ENCODE measurements around the gene TSPYL1.

TSPYL1 gene

GRCh38 chr6:116251568-116252384, 28.0 kb downstream of the TSPYL1 start:
- H3K4me3 ChIP-seq (ENCODE audit: low read length): peak overlapping the region; percentile 92
- no peak overlapping the region for H3K27ac ChIP-seq (ENCODE audit: low read depth, low read length)
- peaks cover 28% of the 10 kb centered on the region for H3K4me1 ChIP-seq (ENCODE audit: control insufficient read depth, insufficient read depth, low read length)

GRCh38 chr6:116248577-116248976, 31.2 kb downstream of the TSPYL1 start:
- Histone ChIP-seq H3K36me3 (ENCODE audit: control insufficient read depth, insufficient read depth, low read length) (no peaks in the 10 kb centered on the region), H3K9ac (ENCODE audit: low read length) (no peak overlapping the region), H3K4me3 (ENCODE audit: low read length) (no peak overlapping the region), H3K27ac (ENCODE audit: low read depth, low read length) (no peak overlapping the region), H3K4me1 (ENCODE audit: control insufficient read depth, insufficient read depth, low read length) (peaks cover 19% of the 10 kb centered on the region), H3K27me3 (ENCODE audit: control insufficient read depth, insufficient read depth, low read length) (no peaks in the 10 kb centered on the region)

More at GRCh38 chr6:116251568-116252384, 28.0 kb downstream of the TSPYL1 start:
- Histone ChIP-seq H3K27me3 (ENCODE audit: control insufficient read depth, insufficient read depth, low read length) (no peaks in the 10 kb centered on the region), H3K36me3 (ENCODE audit: control insufficient read depth, insufficient read depth, low read length) (no peaks in the 10 kb centered on the region), H3K9ac (ENCODE audit: low read length) (no peak overlapping the region)

- Histone ChIP-seq H3K36me3 (ENCODE audit: control insufficient read depth, insufficient read depth, low read length) (no peaks in the 10 kb centered on the region), H3K4me1 (ENCODE audit: control insufficient read depth, insufficient read depth, low read length) (peaks cover 13% of the 10 kb centered on the region), H3K9ac (ENCODE audit: low read length) (no peak overlapping the region)
Measured at GRCh38 chr6:116247285-116247684, 32.4 kb downstream of the TSPYL1 start.

GRCh38 chr6:116246089-116246488, 33.6 kb downstream of the TSPYL1 start:
- H3K4me1 ChIP-seq (ENCODE audit: control insufficient read depth, insufficient read depth, low read length): peaks cover 6% of the 10 kb centered on the region
- H3K27ac ChIP-seq (ENCODE audit: low read depth, low read length): no peak overlapping the region
- H3K27me3 ChIP-seq (ENCODE audit: control insufficient read depth, insufficient read depth, low read length): no peaks in the 10 kb centered on the region
- H3K9ac ChIP-seq (ENCODE audit: low read length): no peak overlapping the region
- no peak overlapping the region for H3K4me3 ChIP-seq (ENCODE audit: low read length)
- H3K36me3 ChIP-seq (ENCODE audit: control insufficient read depth, insufficient read depth, low read length): no peaks in the 10 kb centered on the region

More at GRCh38 chr6:116247285-116247684, 32.4 kb downstream of the TSPYL1 start:
- Histone ChIP-seq H3K27me3 (ENCODE audit: control insufficient read depth, insufficient read depth, low read length) (no peaks in the 10 kb centered on the region), H3K4me3 (ENCODE audit: low read length) (no peak overlapping the region), H3K27ac (ENCODE audit: low read depth, low read length) (no peak overlapping the region)

- H3K36me3 ChIP-seq (ENCODE audit: control insufficient read depth, insufficient read depth, low read length): no peaks in the 10 kb centered on the region
Measured at GRCh38 chr6:116244284-116244683, 35.4 kb downstream of the TSPYL1 start.

GRCh38 chr6:116239856-116240255, 39.9 kb downstream of the TSPYL1 start:
- no peak overlapping the region for H3K9ac ChIP-seq (ENCODE audit: low read length)
- no peak overlapping the region for H3K27ac ChIP-seq (ENCODE audit: low read depth, low read length)
- H3K36me3 ChIP-seq (ENCODE audit: control insufficient read depth, insufficient read depth, low read length): no peaks in the 10 kb centered on the region
- H3K4me3 ChIP-seq (ENCODE audit: low read length): no peak overlapping the region
- H3K4me1 ChIP-seq (ENCODE audit: control insufficient read depth, insufficient read depth, low read length): no peaks in the 10 kb centered on the region
- no peaks in the 10 kb centered on the region for H3K27me3 ChIP-seq (ENCODE audit: control insufficient read depth, insufficient read depth, low read length)

More at GRCh38 chr6:116244284-116244683, 35.4 kb downstream of the TSPYL1 start:
- no peak overlapping the region for H3K4me3 ChIP-seq (ENCODE audit: low read length)
- H3K27ac ChIP-seq (ENCODE audit: low read depth, low read length): no peak overlapping the region
- no peak overlapping the region for H3K9ac ChIP-seq (ENCODE audit: low read length)
- no peaks in the 10 kb centered on the region for H3K27me3 ChIP-seq (ENCODE audit: control insufficient read depth, insufficient read depth, low read length)
- no peaks in the 10 kb centered on the region for H3K4me1 ChIP-seq (ENCODE audit: control insufficient read depth, insufficient read depth, low read length)

- Histone ChIP-seq H3K27ac (ENCODE audit: low read depth, low read length) (no peak overlapping the region), H3K36me3 (ENCODE audit: control insufficient read depth, insufficient read depth, low read length) (peaks cover 1% of the 10 kb centered on the region), H3K9ac (ENCODE audit: low read length) (no peak overlapping the region), H3K4me3 (ENCODE audit: low read length) (no peak overlapping the region), H3K4me1 (ENCODE audit: control insufficient read depth, insufficient read depth, low read length) (no peaks in the 10 kb centered on the region), H3K27me3 (ENCODE audit: control insufficient read depth, insufficient read depth, low read length) (no peaks in the 10 kb centered on the region)
Measured at GRCh38 chr6:116239256-116239655, 40.5 kb downstream of the TSPYL1 start.

- H3K27ac ChIP-seq (ENCODE audit: low read depth, low read length): no peak overlapping the region
Measured at GRCh38 chr6:116238083-116238482, 41.6 kb downstream of the TSPYL1 start.

GRCh38 chr6:116234689-116235088, 45.0 kb downstream of the TSPYL1 start:
- no peaks in the 10 kb centered on the region for H3K27me3 ChIP-seq (ENCODE audit: control insufficient read depth, insufficient read depth, low read length)
- H3K4me3 ChIP-seq (ENCODE audit: low read length): no peak overlapping the region

More at GRCh38 chr6:116238083-116238482, 41.6 kb downstream of the TSPYL1 start:
- Histone ChIP-seq H3K27me3 (ENCODE audit: control insufficient read depth, insufficient read depth, low read length) (no peaks in the 10 kb centered on the region), H3K9ac (ENCODE audit: low read length) (no peak overlapping the region), H3K36me3 (ENCODE audit: control insufficient read depth, insufficient read depth, low read length) (peaks cover 2% of the 10 kb centered on the region), H3K4me1 (ENCODE audit: control insufficient read depth, insufficient read depth, low read length) (no peaks in the 10 kb centered on the region), H3K4me3 (ENCODE audit: low read length) (no peak overlapping the region)

GRCh38 chr6:116229287-116229913, 50.3 kb downstream of the TSPYL1 start:
- Histone ChIP-seq H3K27me3 (ENCODE audit: control insufficient read depth, insufficient read depth, low read length) (no peaks in the 10 kb centered on the region), H3K4me3 (ENCODE audit: low read length) (peak overlapping the region; percentile 55), H3K36me3 (ENCODE audit: control insufficient read depth, insufficient read depth, low read length) (peaks cover 2% of the 10 kb centered on the region), H3K27ac (ENCODE audit: low read depth, low read length) (peak overlapping the region; percentile 59), H3K4me1 (ENCODE audit: control insufficient read depth, insufficient read depth, low read length) (peaks cover 2% of the 10 kb centered on the region), H3K9ac (ENCODE audit: low read length) (no peak overlapping the region)

More at GRCh38 chr6:116234689-116235088, 45.0 kb downstream of the TSPYL1 start:
- no peak overlapping the region for H3K9ac ChIP-seq (ENCODE audit: low read length)
- H3K36me3 ChIP-seq (ENCODE audit: control insufficient read depth, insufficient read depth, low read length): peaks cover 2% of the 10 kb centered on the region
- no peaks in the 10 kb centered on the region for H3K4me1 ChIP-seq (ENCODE audit: control insufficient read depth, insufficient read depth, low read length)
- H3K27ac ChIP-seq (ENCODE audit: low read depth, low read length): no peak overlapping the region

All from rectal smooth muscle tissue (tissue), 1 donor.